Endothelial cell of umbilical vein (primary cell): Measurements from ENCODE around the gene ANP32B. TPM values are rescaled to one million over a fixed set of nuclear protein-coding genes. Genes with fewer than 3 reads are reported as not detected.

ENCODE experiments used
- BruUV-seq: library from RNA; stranded (reverse); fragments of 400-500 nt; replicated peaks from 2 replicates; lab custom pipeline; 2021; lab: Mats Ljungman, UMichigan
- CTCF ChIA-PET: fragments of 300-600, 350-600 bp; sonication (Branson Sonifier 250); formaldehyde crosslinking; loops from one replicate; lab custom pipeline; 2021; ENCODE audit warnings: antibody characterized with exemption, inconsistent platforms; lab: Charles Lee
- POLR2A ChIA-PET: fragments of 300-600, 350-600 bp; sonication (Branson Sonifier 250); formaldehyde crosslinking; loops from one replicate; lab custom pipeline; 2021; ENCODE audit warnings: antibody characterized with exemption, inconsistent platforms; lab: Charles Lee
- DNase-seq: peaks from one replicate; pipeline ENCODE4 v3.0.0-alpha.2; 2011; ENCODE audit warnings: low read depth, low spot score
- FAIRE-seq: peaks from 2 replicates; lab custom pipeline; 2011; peaks lifted over from hg19 to GRCh38; lab: Jason Lieb, UNC
- H2AFZ ChIP-seq: 2 replicates; pipeline ENCODE4 v1.6.0; 2012; ENCODE audit warnings: low read depth, low read length, control low read depth, inconsistent platforms
- H3K27ac ChIP-seq: 2 replicates; pipeline ENCODE4 v1.5.1; 2011; ENCODE audit warnings: low read depth, mild to moderate bottlenecking, control low read depth, low read length, moderate library complexity; ENCODE audit not compliant: insufficient read depth
- H3K27me3 ChIP-seq, 2 experiments: 2 replicates each; pipeline versions ENCODE4 v1.6.0 to v1.6.1; 2011; ENCODE audit warnings: low read length in 2 of 2, mixed read lengths in 1 of 2; ENCODE audit not compliant: control insufficient read depth in 2 of 2, insufficient read depth in 2 of 2
- H3K36me3 ChIP-seq, 2 experiments: 2 replicates in 1 of 2; 3 replicates in 1 of 2; pipeline ENCODE4 v1.5.1; 2011; ENCODE audit warnings: low read length in 2 of 2, mild to moderate bottlenecking in 1 of 2, moderate library complexity in 1 of 2; ENCODE audit not compliant: control insufficient read depth in 2 of 2, insufficient read depth in 2 of 2; ENCODE audit errors: extremely low read depth in 1 of 2
- H3K4me1 ChIP-seq: 3 replicates; pipeline ENCODE4 v1.5.1; 2011; ENCODE audit warnings: mild to moderate bottlenecking, low read length; ENCODE audit not compliant: control insufficient read depth, insufficient read depth; ENCODE audit errors: extremely low read depth
- H3K4me2 ChIP-seq: 2 replicates; pipeline ENCODE4 v1.6.1; 2011; ENCODE audit warnings: low read length, control low read depth, mixed read lengths; ENCODE audit not compliant: insufficient read depth
- H3K4me3 ChIP-seq, 3 experiments: fragments of 200-600 bp in 1 of 3; sonication (generic), shearing (Covaris generic) in 1 of 3; replicated peaks in 1 of 3; 2 replicates each; pipeline ENCODE4 v1.5.1; 2011 to 2016; ENCODE audit warnings: control low read depth in 3 of 3, low read length in 3 of 3, mild to moderate bottlenecking in 2 of 3, inconsistent platforms in 1 of 3, low read depth in 1 of 3, moderate library complexity in 1 of 3; ENCODE audit not compliant: insufficient read depth in 1 of 3
- H3K79me2 ChIP-seq: 2 replicates; pipeline ENCODE4 v1.6.0; 2012; ENCODE audit warnings: low read length, inconsistent platforms; ENCODE audit not compliant: control insufficient read depth, insufficient read depth
- H3K9ac ChIP-seq: replicated peaks from 2 replicates; pipeline ENCODE3; 2011; ENCODE audit warnings: low read length, control low read depth; ENCODE audit not compliant: insufficient read depth; ENCODE audit errors: extremely low read depth
- H3K9me1 ChIP-seq: replicated peaks from 3 replicates; pipeline ENCODE4 v1.6.0; 2011; ENCODE audit warnings: mild to moderate bottlenecking, low read length; ENCODE audit not compliant: control insufficient read depth, insufficient read depth; ENCODE audit errors: extremely low read depth
- H3K9me3 ChIP-seq: replicated peaks from 2 replicates; pipeline ENCODE4 v1.5.1; 2012; ENCODE audit warnings: low read length, inconsistent platforms; ENCODE audit not compliant: control insufficient read depth, insufficient read depth
- H4K20me1 ChIP-seq: replicated peaks from 2 replicates; pipeline ENCODE3; 2011; ENCODE audit warnings: mild to moderate bottlenecking, low read length; ENCODE audit not compliant: control insufficient read depth, insufficient read depth; ENCODE audit errors: extremely low read depth
- EZH2 ChIP-seq: IDR thresholded peaks from 2 replicates; pipeline ENCODE4 v1.6.1; 2012; ENCODE audit warnings: borderline replicate concordance, low read depth, mild to moderate bottlenecking, moderate library complexity, low read length, inconsistent platforms; ENCODE audit not compliant: severe bottlenecking
- FOS ChIP-seq: IDR thresholded peaks from 2 replicates; pipeline ENCODE4 v1.6.1; 2011; ENCODE audit warnings: mild to moderate bottlenecking, low read length, moderate library complexity, borderline replicate concordance; ENCODE audit not compliant: insufficient read depth
- GATA2 ChIP-seq: IDR thresholded peaks from 2 replicates; pipeline ENCODE4 v1.7.0; 2011; ENCODE audit warnings: low read depth, mild to moderate bottlenecking, moderate library complexity, mixed read lengths, low read length; ENCODE audit not compliant: insufficient read length, insufficient read depth
- JUN ChIP-seq: IDR thresholded peaks from 2 replicates; pipeline ENCODE4 v1.6.1; 2011; ENCODE audit warnings: borderline replicate concordance, low read depth; ENCODE audit not compliant: insufficient read length, insufficient read depth
- POLR2AphosphoS5 ChIP-seq: IDR thresholded peaks from 2 replicates; pipeline ENCODE4 v1.6.1; 2012; ENCODE audit warnings: low read depth, mild to moderate bottlenecking, control low read depth, low read length, moderate library complexity; ENCODE audit not compliant: insufficient read depth
- dilution Hi-C: fragments of 300-500 bp; cut with MboI; formaldehyde crosslinking; loops from one replicate; pipeline ENCODE4 v1.15.0; 2019; ENCODE audit warnings: low sequenced_read_pairs; ENCODE audit not compliant: extremely low pct_ligation_motif_present
- intact Hi-C: fragments of 100-400 bp; cut with micrococcal nuclease; formaldehyde crosslinking; loops from one replicate; pipeline ENCODE4 v1.10.0; 2022
- polyA plus RNA-seq, 4 experiments: library from polyadenylated mRNA; depleted of rRNA in 3 of 4; stranded (reverse) in 3 of 4; unstranded in 1 of 4; fragments of >200 nt; gene quantifications; 2 replicates each; pipeline versions ENCODE4 v1.2.1 to v1.2.3, GENCODE V29; 2011 to 2012; ENCODE audit warnings: missing spikeins in 1 of 4
- total RNA-seq: library from RNA; stranded (reverse); gene quantifications from 2 replicates; pipeline ENCODE4 v1.2.3, GENCODE V29; 2021
- TF ChIP-seq, protein P1 (sequence below), 2 donors: IDR thresholded peaks; 1 replicate in 1 of 2; 2 replicates in 1 of 2; pipeline ENCODE4 v1.5.1; 2011; ENCODE audit warnings: low read length in 2 of 2, mild to moderate bottlenecking in 2 of 2, moderate library complexity in 2 of 2, control low read depth in 1 of 2, inconsistent platforms in 1 of 2, low read depth in 1 of 2; ENCODE audit not compliant: insufficient read depth in 1 of 2; ENCODE audit errors: extremely low read depth in 1 of 2

ANP32B gene
- total and polyA plus RNA-seq, 2 donors (not counting 3 experiments of a cell fraction or from before 2014, with no cell fraction given), result 13.9 to 173 TPM

DNA sequence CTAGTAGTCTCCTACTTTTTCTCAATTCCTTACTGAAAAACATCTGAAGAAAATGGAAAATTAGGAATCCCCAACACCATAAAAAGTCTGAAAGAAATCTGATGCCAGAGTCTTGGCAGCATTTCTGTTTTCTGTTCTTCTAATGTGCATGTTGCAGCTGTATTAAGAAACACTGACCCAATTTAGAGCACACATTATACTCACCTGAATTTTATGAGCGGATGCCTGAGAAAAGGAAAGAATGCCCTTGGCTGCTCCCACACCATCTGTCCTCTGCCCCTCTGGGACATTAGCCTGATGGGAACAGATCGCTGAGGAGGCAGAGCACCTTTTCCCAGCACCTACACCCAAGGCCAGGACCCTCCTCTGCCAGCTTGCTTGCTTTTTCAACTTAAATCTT, 14.1 kb upstream of the ANP32B start:
- no TSS peak for BruUV-seq
- no peaks in the 10 kb centered on the region for H3K9me3 ChIP-seq
- no peaks in the 10 kb centered on the region for H3K4me1 ChIP-seq
- no peaks in the 10 kb centered on the region for H3K79me2 ChIP-seq
- no peaks in the 10 kb centered on the region for H3K36me3 ChIP-seq
- intact Hi-C loops (no loop called here), dilution Hi-C loops (no loop called here)
- ChIA-PET CTCF (interaction anchor here (1.3 kb wide), 1 partner anchor 66 kb away, joined by 5 read pairs; no protein-coding TSS in a partner anchor), POLR2A (no interaction called here)
- peaks cover 18 to 27% of the 10 kb centered on the region in 2 experiments for H3K27me3 ChIP-seq
- H3K9me1 ChIP-seq, result no peaks in the 10 kb centered on the region
- FAIRE-seq (no peak), DNase-seq (no peak)
- no peak overlapping the region for H3K27ac ChIP-seq
- H3K9ac ChIP-seq, result no peak overlapping the region
- no peaks in the 10 kb centered on the region for H4K20me1 ChIP-seq
- no peak for TF ChIP-seq EZH2
- no peak for TF ChIP-seq FOS
- TF ChIP-seq, protein P1, sequence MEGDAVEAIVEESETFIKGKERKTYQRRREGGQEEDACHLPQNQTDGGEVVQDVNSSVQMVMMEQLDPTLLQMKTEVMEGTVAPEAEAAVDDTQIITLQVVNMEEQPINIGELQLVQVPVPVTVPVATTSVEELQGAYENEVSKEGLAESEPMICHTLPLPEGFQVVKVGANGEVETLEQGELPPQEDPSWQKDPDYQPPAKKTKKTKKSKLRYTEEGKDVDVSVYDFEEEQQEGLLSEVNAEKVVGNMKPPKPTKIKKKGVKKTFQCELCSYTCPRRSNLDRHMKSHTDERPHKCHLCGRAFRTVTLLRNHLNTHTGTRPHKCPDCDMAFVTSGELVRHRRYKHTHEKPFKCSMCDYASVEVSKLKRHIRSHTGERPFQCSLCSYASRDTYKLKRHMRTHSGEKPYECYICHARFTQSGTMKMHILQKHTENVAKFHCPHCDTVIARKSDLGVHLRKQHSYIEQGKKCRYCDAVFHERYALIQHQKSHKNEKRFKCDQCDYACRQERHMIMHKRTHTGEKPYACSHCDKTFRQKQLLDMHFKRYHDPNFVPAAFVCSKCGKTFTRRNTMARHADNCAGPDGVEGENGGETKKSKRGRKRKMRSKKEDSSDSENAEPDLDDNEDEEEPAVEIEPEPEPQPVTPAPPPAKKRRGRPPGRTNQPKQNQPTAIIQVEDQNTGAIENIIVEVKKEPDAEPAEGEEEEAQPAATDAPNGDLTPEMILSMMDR (IDR thresholded peaks at IDR 0.05; ENCODE audit: extremely low read depth in 1 of 2, insufficient read depth in 1 of 2, low read depth in 1 of 2, low read length in 2 of 2), result no peak
- no peak for TF ChIP-seq JUN
- TF ChIP-seq GATA2, result no peak
- no peak for TF ChIP-seq POLR2AphosphoS5
- H2AFZ ChIP-seq, result no peak overlapping the region
- no peak overlapping the region for H3K4me3 ChIP-seq
- H3K4me2 ChIP-seq, result no peak overlapping the region
